Measurements from ENCODE around the gene TFCP2.

DNA sequence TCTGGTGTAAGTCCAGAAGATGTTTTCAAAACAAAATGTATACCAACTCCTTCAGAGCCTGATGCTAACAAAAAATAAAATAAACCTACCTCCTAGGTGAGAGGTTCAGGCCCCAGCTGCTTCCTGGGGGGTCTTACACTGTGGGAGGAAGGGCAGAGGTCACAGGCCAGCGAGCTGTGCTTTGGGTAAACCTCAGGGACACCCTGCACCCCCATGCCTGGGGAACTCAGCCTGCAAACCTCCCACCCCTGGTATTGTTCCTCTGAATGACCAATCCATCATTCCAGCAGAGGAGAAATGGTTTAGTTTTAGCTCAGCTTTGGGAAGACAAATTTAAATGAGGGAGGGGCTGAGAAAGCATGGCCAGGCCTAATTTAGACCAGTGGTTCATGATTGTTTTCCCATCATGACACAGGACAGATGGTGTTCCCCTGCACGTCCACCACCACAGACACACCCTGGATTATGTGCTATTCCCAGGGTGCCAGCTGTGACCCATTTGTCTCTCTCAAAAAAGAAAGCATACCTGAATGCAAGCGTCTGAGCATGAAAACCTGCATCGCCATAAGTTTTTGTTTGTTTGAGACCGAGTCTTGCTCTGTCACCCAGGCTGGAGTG, 14.5 kb upstream of the TFCP2 start:
- TF ChIP-seq, protein P1, sequence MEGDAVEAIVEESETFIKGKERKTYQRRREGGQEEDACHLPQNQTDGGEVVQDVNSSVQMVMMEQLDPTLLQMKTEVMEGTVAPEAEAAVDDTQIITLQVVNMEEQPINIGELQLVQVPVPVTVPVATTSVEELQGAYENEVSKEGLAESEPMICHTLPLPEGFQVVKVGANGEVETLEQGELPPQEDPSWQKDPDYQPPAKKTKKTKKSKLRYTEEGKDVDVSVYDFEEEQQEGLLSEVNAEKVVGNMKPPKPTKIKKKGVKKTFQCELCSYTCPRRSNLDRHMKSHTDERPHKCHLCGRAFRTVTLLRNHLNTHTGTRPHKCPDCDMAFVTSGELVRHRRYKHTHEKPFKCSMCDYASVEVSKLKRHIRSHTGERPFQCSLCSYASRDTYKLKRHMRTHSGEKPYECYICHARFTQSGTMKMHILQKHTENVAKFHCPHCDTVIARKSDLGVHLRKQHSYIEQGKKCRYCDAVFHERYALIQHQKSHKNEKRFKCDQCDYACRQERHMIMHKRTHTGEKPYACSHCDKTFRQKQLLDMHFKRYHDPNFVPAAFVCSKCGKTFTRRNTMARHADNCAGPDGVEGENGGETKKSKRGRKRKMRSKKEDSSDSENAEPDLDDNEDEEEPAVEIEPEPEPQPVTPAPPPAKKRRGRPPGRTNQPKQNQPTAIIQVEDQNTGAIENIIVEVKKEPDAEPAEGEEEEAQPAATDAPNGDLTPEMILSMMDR (IDR thresholded peaks at IDR 0.05) = no peak
- TF ChIP-seq EP300 (IDR thresholded peaks at IDR 0.05; ENCODE audit: low read depth) = no peak
- TF ChIP-seq POLR2AphosphoS5 (IDR thresholded peaks at IDR 0.05) = no peak
- no peak for TF ChIP-seq POLR2A (IDR thresholded peaks at IDR 0.05)

Data from transverse colon (tissue), 4 donors.